ENCODE results near the gene CNKSR2.
"Not testable (repeated sequence)": the region's sequence is repeated elsewhere in the genome, so short reads cannot be mapped to it uniquely, and the experiment has no call there.

CNKSR2 gene

GRCh38 chrX:21440911-21441310, 66.7 kb downstream of the CNKSR2 start:
- no peak for DNase-seq (ENCODE audit: low read depth)

GRCh38 chrX:21457718-21458117, 83.5 kb downstream of the CNKSR2 start:
- DNase-seq (ENCODE audit: low read depth), result no peak

- DNase-seq (ENCODE audit: low read depth), result no peak
These were observed 94.9 kb downstream of the CNKSR2 start for GRCh38 chrX:21469071-21469470.

GRCh38 chrX:21476909-21477308, 102.7 kb downstream of the CNKSR2 start:
- no peak for DNase-seq (ENCODE audit: low read depth)

DNA sequence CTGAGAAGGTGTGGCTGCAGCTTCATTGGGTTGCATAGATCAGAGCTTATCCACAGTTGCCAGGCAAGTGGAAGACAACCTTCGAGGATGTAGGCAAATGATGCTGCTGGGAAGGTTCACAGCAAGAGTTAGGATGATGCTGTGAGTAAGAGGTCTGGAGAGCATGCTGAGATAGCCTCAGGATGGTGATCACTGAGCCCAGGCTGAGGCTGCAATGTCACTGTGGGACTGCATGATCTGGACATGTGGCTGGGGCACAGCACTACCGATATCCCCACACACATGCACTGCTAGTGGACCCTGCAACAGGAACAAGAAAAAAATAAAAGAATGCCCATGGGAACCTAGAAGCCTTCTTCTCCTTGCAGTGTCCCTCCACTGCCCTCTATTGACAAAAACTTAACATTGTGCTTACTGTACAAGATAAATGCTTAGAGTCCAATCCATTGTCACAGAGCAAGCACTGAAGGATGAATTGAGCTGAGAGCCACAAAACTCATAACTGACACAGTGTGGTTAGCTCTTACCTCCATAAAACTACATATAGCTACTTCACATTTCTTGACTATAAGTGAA, 105.6 kb downstream of the CNKSR2 start:
- no peak for DNase-seq (ENCODE audit: low read depth)

DNA sequence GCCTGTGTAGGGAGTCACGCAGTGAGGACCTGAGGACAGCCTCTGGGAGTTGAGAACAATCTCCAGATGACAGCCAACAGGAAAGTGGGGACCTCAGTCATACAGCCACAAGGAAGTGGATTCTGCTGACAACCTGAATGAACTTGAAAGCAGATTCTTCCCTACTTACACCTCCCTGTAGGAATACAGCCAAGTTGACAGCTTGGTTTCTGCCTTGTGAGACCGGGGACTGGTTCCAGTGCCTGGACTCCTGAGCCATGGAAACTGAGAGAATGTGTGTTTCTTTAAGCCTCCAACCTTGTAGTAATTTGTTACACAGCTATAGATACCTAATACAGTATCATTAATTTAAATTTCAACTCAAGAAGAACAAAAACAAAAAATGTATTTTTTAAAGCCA, 107.5 kb downstream of the CNKSR2 start:
- no peak for DNase-seq (ENCODE audit: low read depth)

DNA sequence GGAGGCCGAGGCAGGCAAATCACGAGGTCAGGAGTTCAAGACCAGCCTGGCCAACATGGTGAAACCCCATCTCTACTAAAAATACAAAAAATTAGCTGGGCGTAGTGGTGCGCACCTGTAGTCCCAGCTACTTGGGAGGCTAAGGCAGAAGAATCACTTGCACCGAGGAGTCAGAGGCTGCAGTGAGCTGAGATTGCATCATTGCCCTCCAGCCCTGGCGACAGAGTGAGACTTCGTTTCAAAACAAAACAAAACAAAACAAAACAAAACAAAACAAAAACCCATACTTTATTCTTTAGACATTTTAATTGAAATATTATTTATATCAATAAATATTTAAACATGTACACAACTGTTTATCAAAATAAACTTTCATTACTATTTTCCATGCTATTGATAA, 109.8 kb downstream of the CNKSR2 start:
- DNase-seq (ENCODE audit: low read depth), result not testable (repeated sequence)

DNA sequence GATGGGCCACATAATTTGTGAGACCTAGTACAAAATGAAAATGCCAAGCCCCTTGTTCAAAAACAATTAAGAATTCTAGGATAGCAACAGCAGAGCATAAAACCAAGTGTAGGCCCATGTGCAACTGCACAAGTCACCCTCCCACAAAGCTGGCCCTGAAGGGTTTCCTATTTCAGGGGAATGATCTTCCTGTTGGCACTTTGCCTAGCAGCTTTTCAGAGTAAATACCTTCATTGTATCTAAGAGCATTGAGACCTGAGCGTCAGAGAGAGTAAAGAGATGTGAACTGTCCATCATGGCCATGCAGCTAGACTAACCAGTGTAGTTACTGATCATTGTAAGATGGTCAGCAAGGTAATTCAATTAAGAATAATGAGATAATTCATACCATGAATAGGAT, 113.6 kb downstream of the CNKSR2 start:
- DNase-seq (ENCODE audit: low read depth), result no peak

DNA sequence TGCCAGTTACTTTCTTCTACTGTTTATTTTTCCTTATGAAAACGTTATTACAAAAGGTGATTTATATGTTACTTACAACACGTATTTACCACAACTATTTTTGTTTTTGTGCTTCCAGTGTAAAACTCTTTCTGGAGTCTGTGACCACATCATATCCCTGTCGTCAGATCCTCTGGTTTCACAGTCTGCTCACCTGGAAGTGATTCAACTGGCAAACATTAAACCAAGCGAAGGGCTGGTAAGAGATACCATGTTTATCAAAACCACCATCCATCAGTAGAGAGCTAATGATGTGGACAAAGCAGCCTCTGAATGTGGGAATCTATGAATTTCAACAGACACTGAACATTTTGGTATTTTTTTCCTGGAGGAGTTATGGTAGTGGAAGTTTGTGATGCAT, 116.1 kb downstream of the CNKSR2 start:
- no peak for DNase-seq (ENCODE audit: low read depth)

DNA sequence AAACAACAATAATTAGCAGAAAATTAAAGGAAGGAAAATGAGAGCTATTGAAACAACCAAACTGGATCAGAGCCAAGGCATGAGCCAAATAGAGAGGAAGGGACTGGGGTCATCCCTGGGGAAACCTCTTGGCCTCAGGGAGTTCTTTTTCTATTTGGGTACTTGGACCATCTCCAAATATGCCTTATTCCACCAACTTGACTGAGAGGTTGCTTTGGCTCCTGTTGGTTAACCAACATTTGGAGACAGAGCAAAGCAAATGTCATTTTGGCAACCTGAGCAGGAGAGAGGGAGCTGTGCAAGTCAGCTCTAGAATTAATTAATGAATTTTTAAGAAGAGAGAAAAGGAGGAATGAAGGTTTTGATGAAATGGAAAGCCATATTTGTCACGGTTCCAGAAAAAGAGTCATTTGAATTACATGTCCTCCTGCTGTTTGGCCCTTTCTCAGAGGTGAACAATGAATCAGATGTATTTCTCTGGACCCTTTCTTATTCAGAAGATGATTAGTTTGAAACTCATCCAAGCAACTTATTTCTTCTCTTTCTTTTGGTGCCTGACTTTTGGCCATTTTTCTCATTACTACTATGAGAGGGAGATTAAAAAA, 119.1 kb downstream of the CNKSR2 start:
- no peak for DNase-seq (ENCODE audit: low read depth)

GRCh38 chrX:21503593-21503992, 129.4 kb downstream of the CNKSR2 start:
- no peak for DNase-seq (ENCODE audit: low read depth)

GRCh38 chrX:21509912-21510311, 135.7 kb downstream of the CNKSR2 start:
- DNase-seq (ENCODE audit: low read depth), result no peak

GRCh38 chrX:21524008-21524407, 149.8 kb downstream of the CNKSR2 start:
- DNase-seq (ENCODE audit: low read depth), result no peak

GRCh38 chrX:21528076-21528475, 153.9 kb downstream of the CNKSR2 start:
- no peak for DNase-seq (ENCODE audit: low read depth)

DNA sequence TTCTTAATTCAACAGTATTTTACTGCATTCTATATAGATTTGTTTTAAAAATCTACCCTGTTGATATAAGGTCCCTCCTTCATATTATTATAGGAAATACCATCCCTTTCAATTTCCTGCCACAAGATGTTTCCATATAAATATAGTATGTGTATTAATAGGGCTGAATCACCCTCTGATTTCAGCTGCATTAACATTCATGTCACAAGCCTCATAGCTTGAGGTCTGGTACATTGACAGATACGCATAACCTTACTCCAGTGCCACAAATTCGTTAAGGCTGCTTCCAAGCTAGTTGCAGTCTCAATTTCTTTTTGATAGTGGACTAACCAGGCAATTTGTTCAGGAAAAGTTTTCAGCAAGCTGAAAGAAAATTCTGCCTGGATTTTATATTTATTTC, 155.6 kb downstream of the CNKSR2 start:
- no peak for DNase-seq (ENCODE audit: low read depth)

- not testable (repeated sequence) for DNase-seq (ENCODE audit: low read depth)
These were observed 170.4 kb downstream of the CNKSR2 start for GRCh38 chrX:21544642-21545041.

DNA sequence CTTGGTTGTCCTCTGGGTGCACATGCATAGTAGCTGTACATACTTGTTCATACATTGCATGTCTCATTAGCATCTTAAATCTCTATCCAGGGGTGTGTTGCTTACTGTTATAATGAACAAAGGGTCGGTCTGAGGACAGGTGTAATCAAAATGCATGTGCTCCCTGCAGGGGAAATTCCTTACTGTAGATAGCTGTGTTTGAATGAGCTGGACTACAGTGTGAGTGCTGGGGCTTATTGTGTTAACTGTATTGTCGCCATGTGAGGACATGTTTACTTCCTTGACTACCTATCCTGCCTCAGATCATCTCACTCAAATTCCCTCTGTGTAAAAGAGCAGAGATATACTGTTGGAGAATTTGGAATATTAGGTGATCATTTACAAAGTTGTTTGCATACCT, 185.2 kb downstream of the CNKSR2 start:
- no peak for DNase-seq (ENCODE audit: low read depth)

DNA sequence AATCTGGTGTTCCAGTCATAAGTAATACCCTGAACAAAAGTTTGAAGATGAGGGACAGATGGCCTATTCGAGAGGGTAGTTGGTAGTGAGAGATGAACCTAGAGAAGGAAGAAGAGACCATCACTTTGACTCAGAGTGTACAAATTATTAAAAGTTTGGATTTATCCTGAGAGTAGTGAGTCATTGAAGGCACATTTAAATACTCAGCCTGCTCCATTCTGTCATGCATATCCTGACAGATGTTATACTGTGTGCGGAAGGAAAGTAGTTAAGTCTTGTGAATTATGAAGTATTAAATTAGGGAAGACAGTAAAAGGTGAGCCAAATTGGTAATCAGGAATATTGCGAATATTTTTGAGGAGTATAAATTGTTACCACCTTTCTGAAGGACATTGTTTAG, 190.8 kb downstream of the CNKSR2 start:
- DNase-seq (ENCODE audit: low read depth), result no peak

DNA sequence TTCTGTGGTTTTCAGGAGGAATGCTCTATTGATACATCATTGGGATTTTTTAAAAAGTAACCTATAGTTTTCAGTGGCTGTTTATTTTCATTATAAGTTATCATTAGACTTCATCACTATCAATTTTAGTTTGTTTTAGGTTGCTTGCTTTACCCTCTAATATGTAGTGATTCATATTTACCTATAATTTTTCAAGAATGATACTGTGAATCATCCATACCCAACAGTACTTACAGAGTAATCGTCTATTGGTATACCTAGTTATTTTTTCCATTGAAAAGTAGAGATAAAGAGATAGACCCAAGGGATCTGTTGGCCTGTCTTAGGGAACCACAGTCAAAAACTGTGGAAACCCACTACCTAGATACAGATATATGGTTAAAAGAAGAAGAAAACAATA, 200.6 kb downstream of the CNKSR2 start:
- no peak for DNase-seq (ENCODE audit: low read depth)

DNA sequence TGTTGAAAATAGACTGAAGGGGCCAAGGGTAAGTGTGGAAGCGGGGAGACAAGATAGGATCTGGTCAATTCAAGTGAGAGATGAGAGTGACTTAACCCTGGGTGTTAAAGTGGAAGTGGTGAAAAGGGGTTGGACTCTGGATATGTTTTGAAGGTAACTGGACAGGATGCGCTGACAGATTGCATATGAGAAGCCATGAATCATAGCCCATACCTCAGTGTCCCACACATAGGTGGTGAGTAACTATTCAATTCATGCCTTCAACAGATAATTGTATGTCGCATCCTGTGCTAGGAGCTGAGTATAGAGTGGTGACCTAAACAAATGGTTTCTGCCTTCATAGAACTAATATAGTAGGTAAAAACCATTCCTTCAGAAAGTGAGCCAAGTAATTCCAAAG, 207.3 kb downstream of the CNKSR2 start:
- DNase-seq (ENCODE audit: low read depth), result no peak

DNA sequence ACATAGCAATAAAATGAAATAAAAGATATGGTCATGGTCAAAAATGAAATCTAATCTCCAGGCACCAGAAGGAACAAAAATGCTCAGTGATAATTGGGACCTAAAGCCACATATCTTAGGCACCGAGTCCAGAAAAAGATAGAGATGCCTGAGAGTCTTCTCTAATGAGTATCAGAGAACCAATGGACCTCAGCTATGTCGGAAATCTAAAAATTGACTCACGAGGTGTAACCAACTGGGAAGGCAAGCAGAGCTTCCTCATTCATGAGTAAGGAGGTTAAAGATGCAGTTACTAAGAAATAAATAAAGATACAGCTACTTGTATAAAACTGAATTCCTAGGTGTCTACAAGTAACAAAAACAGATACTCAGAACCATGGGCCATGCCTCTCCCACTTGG, 211.8 kb downstream of the CNKSR2 start:
- DNase-seq (ENCODE audit: low read depth), result no peak

DNA sequence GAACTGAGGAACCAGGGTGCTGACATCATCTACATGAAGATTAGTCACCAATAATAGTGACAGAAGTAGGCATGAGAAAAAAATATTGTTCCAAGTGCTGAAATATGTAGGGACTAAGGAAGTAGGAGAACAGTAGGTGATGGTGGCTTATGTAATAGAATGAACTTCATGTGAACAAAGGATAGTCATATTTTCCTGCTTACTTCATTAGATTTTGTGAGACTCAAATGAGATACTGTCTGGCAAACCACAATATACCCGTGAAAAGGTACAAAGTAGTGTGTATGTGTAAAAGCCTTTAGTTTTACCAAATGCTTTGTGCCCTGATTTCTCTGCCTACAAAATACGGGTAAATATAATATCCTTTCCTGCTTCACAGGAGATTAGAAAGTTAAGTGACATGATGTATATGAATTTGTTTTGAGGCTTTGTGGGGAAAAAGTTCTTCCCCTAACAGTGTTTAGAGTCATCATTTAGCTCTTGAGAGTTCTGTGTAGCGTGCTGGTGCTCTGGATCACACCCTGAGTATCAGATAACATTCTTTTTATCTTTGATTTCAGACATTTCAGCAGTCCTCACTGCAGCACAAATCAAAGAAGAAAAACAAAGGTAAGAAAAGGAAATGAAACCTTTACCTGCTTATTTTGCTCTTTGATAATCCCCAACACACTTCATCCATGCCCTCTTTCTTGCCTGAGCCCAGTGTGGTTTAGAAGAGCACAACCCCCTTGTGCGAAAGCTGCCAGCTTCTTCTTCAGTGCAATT, 216.0 kb downstream of the CNKSR2 start:
- no peak for DNase-seq (ENCODE audit: low read depth)

GRCh38 chrX:21606002-21606401, 231.8 kb downstream of the CNKSR2 start:
- DNase-seq (ENCODE audit: low read depth), result no peak

GRCh38 chrX:21610168-21610567, 235.9 kb downstream of the CNKSR2 start:
- no peak for DNase-seq (ENCODE audit: low read depth)

All from T-helper 22 cell (primary cell).